HepG2 (cell line): Measurements from ENCODE around the gene CALCB. TPM values are rescaled to one million over a fixed set of nuclear protein-coding genes. Genes with fewer than 3 reads are reported as not detected.

Source experiments
- ATAC-seq: fragments of 200-7000 bp; cut with Tn5 transposase; 3 replicates; pipeline ENCODE4 v1.9.1; 2020; ENCODE audit warnings: mild to moderate bottlenecking, moderate library complexity
- BruUV-seq: library from RNA; stranded (reverse); fragments of 400-500 nt; replicated peaks from 2 replicates; lab custom pipeline; 2021; lab: Mats Ljungman, UMichigan
- CTCF ChIA-PET: fragments of 300-600 bp; formaldehyde crosslinking; extraction: SDS; loops from one replicate; lab custom pipeline; 2021; ENCODE audit warnings: low total read pairs, inconsistent platforms, low intra/inter-chr PET ratio; lab: Yijun Ruan, JAX
- POLR2A ChIA-PET: fragments of 350-600 bp; sonication (Branson Sonifier 250); formaldehyde crosslinking; loops from one replicate; lab custom pipeline; 2020; ENCODE audit warnings: antibody characterized with exemption, inconsistent platforms; lab: Yijun Ruan, JAX
- DNase-seq: peaks from one replicate; pipeline ENCODE4 v3.0.0-alpha.2; 2015; ENCODE audit warnings: low spot score
- FAIRE-seq: peaks from 3 replicates; lab custom pipeline; 2011; peaks lifted over from hg19 to GRCh38; lab: Jason Lieb, UNC
- H2AFZ ChIP-seq: one replicate; pipeline ENCODE4 v1.6.1; 2011; ENCODE audit warnings: low read length, inconsistent platforms
- H3K27ac ChIP-seq: fragments of 300-600 bp; 3 replicates; pipeline ENCODE4 v1.8.0; 2011; ENCODE audit warnings: mixed run types, mild to moderate bottlenecking, mixed read lengths, low read length, inconsistent platforms; ENCODE audit not compliant: insufficient read depth; ENCODE audit errors: extremely low read length
- H3K27me3 ChIP-seq, 2 experiments: fragments of 200-600 bp in 1 of 2; 2 replicates in 1 of 2; 3 replicates in 1 of 2; pipeline versions ENCODE4 v1.6.0 to v1.8.0; 2011; ENCODE audit warnings: low read length in 2 of 2, mild to moderate bottlenecking in 2 of 2, moderate library complexity in 2 of 2, inconsistent platforms in 1 of 2; ENCODE audit not compliant: insufficient read depth in 2 of 2, control insufficient read depth in 1 of 2
- H3K36me3 ChIP-seq, 2 experiments: fragments of 200-600 bp in 1 of 2; replicated peaks in 1 of 2; 2 replicates in 1 of 2; 3 replicates in 1 of 2; pipeline versions ENCODE4 v1.5.1 to v1.8.0; 2011; ENCODE audit warnings: low read length in 2 of 2, inconsistent platforms in 1 of 2; ENCODE audit not compliant: insufficient read depth in 2 of 2, control insufficient read depth in 1 of 2
- H3K4me1 ChIP-seq: 2 replicates; pipeline ENCODE4 v1.5.1; 2012; ENCODE audit warnings: low read length, inconsistent platforms; ENCODE audit not compliant: insufficient read depth
- H3K4me2 ChIP-seq: 2 replicates; pipeline ENCODE4 v1.6.0; 2011; ENCODE audit warnings: low read depth, low read length, inconsistent platforms
- H3K4me3 ChIP-seq, 3 experiments: fragments of 200-600 bp in 1 of 3; sonication (generic), shearing (Covaris generic) in 1 of 3; replicated peaks in 1 of 3; 2 replicates each; pipeline ENCODE4 v1.5.1; 2011 to 2016; ENCODE audit warnings: low read length in 3 of 3, inconsistent platforms in 2 of 3, low read depth in 2 of 3, mild to moderate bottlenecking in 2 of 3, control low read depth in 1 of 3, mixed read lengths in 1 of 3; ENCODE audit not compliant: insufficient read depth in 1 of 3
- H3K79me2 ChIP-seq: one replicate; pipeline ENCODE4 v1.6.1; 2011; ENCODE audit warnings: low read length, inconsistent platforms; ENCODE audit not compliant: insufficient read depth
- H3K9ac ChIP-seq: 2 replicates; pipeline ENCODE4 v1.6.0; 2011; ENCODE audit warnings: mild to moderate bottlenecking, low read depth, low read length, inconsistent platforms; ENCODE audit not compliant: insufficient read depth
- H3K9me3 ChIP-seq: 2 replicates; pipeline ENCODE4 v1.5.1; 2012; ENCODE audit warnings: mild to moderate bottlenecking, low read length
- H4K20me1 ChIP-seq: 2 replicates; pipeline ENCODE4 v1.6.0; 2011; ENCODE audit warnings: inconsistent platforms, mild to moderate bottlenecking, low read length, moderate library complexity; ENCODE audit not compliant: insufficient read depth
- HDAC2 ChIP-seq: sonication (generic); formaldehyde crosslinking; IDR thresholded peaks from 2 replicates; pipeline ENCODE4 v1.4.0; 2020; ENCODE audit warnings: missing genetic modification reagents
- MED13 ChIP-seq: sonication (generic); formaldehyde crosslinking; IDR thresholded peaks from 2 replicates; pipeline ENCODE4 v1.5.0; 2020; ENCODE audit warnings: missing genetic modification reagents
- MEIS2 ChIP-seq: sonication (generic); formaldehyde crosslinking; IDR thresholded peaks from 2 replicates; pipeline ENCODE4 v1.9.0; 2021; ENCODE audit warnings: mild to moderate bottlenecking, missing genetic modification reagents
- PHF20 ChIP-seq: sonication (generic); formaldehyde crosslinking; IDR thresholded peaks from 2 replicates; pipeline ENCODE4 v1.5.0; 2020; ENCODE audit warnings: mild to moderate bottlenecking, missing genetic modification reagents
- RELA ChIP-seq: sonication (generic); formaldehyde crosslinking; IDR thresholded peaks from 2 replicates; pipeline ENCODE4 v1.4.0; 2020; ENCODE audit warnings: missing genetic modification reagents
- SOX13 ChIP-seq, 3 experiments: fragments of 450-650 bp in 1 of 3; sonication (generic) in 1 of 3; formaldehyde crosslinking in 1 of 3; IDR thresholded peaks in 2 of 3; conservative IDR thresholded peaks in 1 of 3; 2 replicates each; pipeline versions ENCODE4 v1.5.0 to v1.6.1; 2016 to 2020; ENCODE audit warnings: antibody characterized with exemption in 1 of 3, mild to moderate bottlenecking in 1 of 3, missing compliant biosample characterization in 1 of 3, missing genetic modification reagents in 1 of 3, moderate library complexity in 1 of 3
- ZNF30 ChIP-seq: sonication (generic); formaldehyde crosslinking; IDR thresholded peaks from 2 replicates; pipeline ENCODE4 v1.5.0; 2020; ENCODE audit warnings: mild to moderate bottlenecking, missing genetic modification reagents
- ZNF44 ChIP-seq: sonication (generic); formaldehyde crosslinking; IDR thresholded peaks from 2 replicates; pipeline ENCODE4 v1.5.1; 2020; ENCODE audit warnings: mild to moderate bottlenecking, missing genetic modification reagents
- ZNF7 ChIP-seq: IDR thresholded peaks from 2 replicates; pipeline ENCODE4 v1.6.1; 2016; ENCODE audit warnings: missing biosample characterization, missing genetic modification reagents
- ZNF772 ChIP-seq: sonication (generic); formaldehyde crosslinking; IDR thresholded peaks from 2 replicates; pipeline ENCODE4 v1.5.0; 2020; ENCODE audit warnings: mild to moderate bottlenecking, missing genetic modification reagents
- in situ Hi-C: cut with HindIII; loops from 2 replicates; pipeline ENCODE4 v1.10.0; 2017; ENCODE audit warnings: low pct_unique_long_range_greater_than_20kb; ENCODE audit not compliant: extremely low pct_ligation_motif_present
- intact Hi-C: fragments of 100-400 bp; cut with micrococcal nuclease; formaldehyde crosslinking; loops from one replicate; pipeline ENCODE4 v1.10.0; 2022; ENCODE audit not compliant: unreplicated experiment
- polyA plus RNA-seq, 8 experiments: library from polyadenylated mRNA; depleted of rRNA in 3 of 8; stranded (reverse) in 7 of 8; unstranded in 1 of 8; fragments of >200 nt; fragmentation: Illumina TruSeq in 4 of 8; extraction: Trizol in 4 of 8; gene quantifications; 2 replicates each; pipeline versions ENCODE4 v1.2.1 to v1.2.3, GENCODE V29; 2011 to 2016; ENCODE audit warnings: low read depth in 4 of 8, missing spikeins in 1 of 8, mixed read lengths in 1 of 8; ENCODE audit not compliant: insufficient read depth in 1 of 8
- total RNA-seq, 5 experiments: library from RNA; depleted of rRNA; stranded (reverse); fragments of >200 nt; fragmentation: Illumina TruSeq; extraction: Trizol; gene quantifications; 2 replicates each; pipeline ENCODE4 v1.2.3, GENCODE V29; 2016; ENCODE audit warnings: low read depth in 1 of 5
- TF ChIP-seq, protein P1 (sequence below): sonication (generic); formaldehyde crosslinking; IDR thresholded peaks from 2 replicates; pipeline ENCODE4 v1.5.1; 2020; ENCODE audit warnings: mild to moderate bottlenecking, moderate library complexity, missing genetic modification reagents
- TF ChIP-seq, protein P2 (sequence below): sonication (generic); formaldehyde crosslinking; IDR thresholded peaks from 2 replicates; pipeline ENCODE4 v1.5.0; 2020; ENCODE audit warnings: mild to moderate bottlenecking, missing genetic modification reagents

CALCB gene
- total and polyA plus RNA-seq, 2 of the 13 experiments (the other 11 are each of a cell fraction or from before 2014, with no cell fraction given), result not detected

DNA sequence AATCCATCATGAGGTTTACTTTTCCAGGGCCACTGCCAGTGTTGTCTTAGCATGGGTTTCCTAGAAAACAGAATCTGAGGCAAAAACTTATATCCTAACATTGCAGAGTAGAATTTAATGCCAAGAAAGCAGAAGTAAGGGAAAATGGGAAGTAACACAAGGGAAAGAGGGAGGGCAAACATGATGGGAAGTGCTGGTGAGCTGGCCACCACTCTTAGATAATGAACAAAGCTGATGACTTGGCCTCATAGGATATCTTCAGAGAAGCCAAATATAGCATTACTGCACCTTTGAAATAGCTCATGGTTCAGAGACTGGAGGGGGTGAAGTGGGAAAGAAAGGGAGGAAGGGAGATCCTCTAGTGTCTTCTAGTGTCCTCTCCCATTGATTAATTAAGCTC, 24.8 kb upstream of the CALCB start:
- ChIA-PET POLR2A (no interaction called here), CTCF (no interaction called here)
- Histone ChIP-seq H3K4me2 (no peak overlapping the region), H3K36me3 (no peaks in the 10 kb centered on the region), H2AFZ (no peak overlapping the region), H3K79me2 (no peaks in the 10 kb centered on the region), H4K20me1 (no peaks in the 10 kb centered on the region), H3K9ac (no peak overlapping the region), H3K4me3 (no peak overlapping the region), H3K9me3 (no peaks in the 10 kb centered on the region), H3K4me1 (no peaks in the 10 kb centered on the region), H3K27me3 (no peaks in the 10 kb centered on the region), H3K27ac (no peak overlapping the region)
- TF ChIP-seq, protein P1, sequence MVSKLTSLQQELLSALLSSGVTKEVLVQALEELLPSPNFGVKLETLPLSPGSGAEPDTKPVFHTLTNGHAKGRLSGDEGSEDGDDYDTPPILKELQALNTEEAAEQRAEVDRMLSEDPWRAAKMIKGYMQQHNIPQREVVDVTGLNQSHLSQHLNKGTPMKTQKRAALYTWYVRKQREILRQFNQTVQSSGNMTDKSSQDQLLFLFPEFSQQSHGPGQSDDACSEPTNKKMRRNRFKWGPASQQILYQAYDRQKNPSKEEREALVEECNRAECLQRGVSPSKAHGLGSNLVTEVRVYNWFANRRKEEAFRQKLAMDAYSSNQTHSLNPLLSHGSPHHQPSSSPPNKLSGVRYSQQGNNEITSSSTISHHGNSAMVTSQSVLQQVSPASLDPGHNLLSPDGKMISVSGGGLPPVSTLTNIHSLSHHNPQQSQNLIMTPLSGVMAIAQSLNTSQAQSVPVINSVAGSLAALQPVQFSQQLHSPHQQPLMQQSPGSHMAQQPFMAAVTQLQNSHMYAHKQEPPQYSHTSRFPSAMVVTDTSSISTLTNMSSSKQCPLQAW (CRISPR knock-in tag), result no peak
- TF ChIP-seq PHF20 (CRISPR knock-in tag) (no peak), ZNF44 (no peak), ZNF7 (no peak), ZNF30 (CRISPR knock-in tag) (no peak), MED13 (CRISPR knock-in tag) (no peak), MEIS2 (CRISPR knock-in tag) (no peak), SOX13 (IDR thresholded peaks at IDR 0.05) (no peak), SOX13 (CRISPR knock-in tag; conservative IDR thresholded peaks at IDR 0.05 in 1 of 2, IDR thresholded peaks at IDR 0.05 in 1 of 2) (no peak), HDAC2 (CRISPR knock-in tag) (no peak), RELA (CRISPR knock-in tag) (no peak), ZNF772 (CRISPR knock-in tag) (no peak)
- TF ChIP-seq, protein P2, sequence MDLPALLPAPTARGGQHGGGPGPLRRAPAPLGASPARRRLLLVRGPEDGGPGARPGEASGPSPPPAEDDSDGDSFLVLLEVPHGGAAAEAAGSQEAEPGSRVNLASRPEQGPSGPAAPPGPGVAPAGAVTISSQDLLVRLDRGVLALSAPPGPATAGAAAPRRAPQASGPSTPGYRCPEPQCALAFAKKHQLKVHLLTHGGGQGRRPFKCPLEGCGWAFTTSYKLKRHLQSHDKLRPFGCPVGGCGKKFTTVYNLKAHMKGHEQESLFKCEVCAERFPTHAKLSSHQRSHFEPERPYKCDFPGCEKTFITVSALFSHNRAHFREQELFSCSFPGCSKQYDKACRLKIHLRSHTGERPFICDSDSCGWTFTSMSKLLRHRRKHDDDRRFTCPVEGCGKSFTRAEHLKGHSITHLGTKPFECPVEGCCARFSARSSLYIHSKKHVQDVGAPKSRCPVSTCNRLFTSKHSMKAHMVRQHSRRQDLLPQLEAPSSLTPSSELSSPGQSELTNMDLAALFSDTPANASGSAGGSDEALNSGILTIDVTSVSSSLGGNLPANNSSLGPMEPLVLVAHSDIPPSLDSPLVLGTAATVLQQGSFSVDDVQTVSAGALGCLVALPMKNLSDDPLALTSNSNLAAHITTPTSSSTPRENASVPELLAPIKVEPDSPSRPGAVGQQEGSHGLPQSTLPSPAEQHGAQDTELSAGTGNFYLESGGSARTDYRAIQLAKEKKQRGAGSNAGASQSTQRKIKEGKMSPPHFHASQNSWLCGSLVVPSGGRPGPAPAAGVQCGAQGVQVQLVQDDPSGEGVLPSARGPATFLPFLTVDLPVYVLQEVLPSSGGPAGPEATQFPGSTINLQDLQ (CRISPR knock-in tag), result no peak
- no TSS peak for BruUV-seq
- FAIRE-seq (no peak), ATAC-seq (no peak), DNase-seq (no peak)
- intact Hi-C loops, result no loop called here
- in situ Hi-C loops, result no loop called here
